HG03558 (cell line): ENCODE measurements around the gene TBL1X.

Experiments
- ATAC-seq: cut with Tn5 transposase; IDR thresholded peaks from one replicate; pipeline ENCODE4 v1.9.1; 2021; ENCODE audit warnings: moderate number of reproducible peaks; ENCODE audit not compliant: unreplicated experiment; ENCODE audit errors: extremely low read depth

The TBL1X gene

DNA sequence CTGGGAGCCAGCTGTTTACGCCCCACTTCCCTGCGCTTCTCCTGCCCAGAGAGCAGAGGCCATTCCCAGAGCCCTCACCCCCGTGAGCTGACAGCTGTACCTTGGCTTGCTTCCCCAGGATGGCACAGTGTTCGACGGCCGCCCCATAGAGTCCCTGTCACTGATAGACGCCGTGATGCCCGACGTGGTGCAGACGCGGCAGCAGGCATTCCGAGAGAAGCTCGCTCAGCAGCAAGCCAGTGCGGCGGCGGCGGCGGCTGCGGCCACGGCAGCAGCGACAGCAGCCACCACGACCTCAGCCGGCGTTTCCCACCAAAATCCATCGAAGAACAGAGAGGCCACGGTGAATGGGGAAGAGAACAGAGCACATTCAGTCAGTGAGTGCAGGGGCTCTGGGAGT is 223.0 kb downstream of the TBL1X start:
- ATAC-seq: no peak

GRCh38 chrX:9688833-9689232 is 224.0 kb downstream of the TBL1X start:
- ATAC-seq: no peak

GRCh38 chrX:9690046-9690445 is 225.2 kb downstream of the TBL1X start:
- ATAC-seq: no peak

- ATAC-seq: no peak
Observed at GRCh38 chrX:9693307-9694001, 228.6 kb downstream of the TBL1X start.

DNA sequence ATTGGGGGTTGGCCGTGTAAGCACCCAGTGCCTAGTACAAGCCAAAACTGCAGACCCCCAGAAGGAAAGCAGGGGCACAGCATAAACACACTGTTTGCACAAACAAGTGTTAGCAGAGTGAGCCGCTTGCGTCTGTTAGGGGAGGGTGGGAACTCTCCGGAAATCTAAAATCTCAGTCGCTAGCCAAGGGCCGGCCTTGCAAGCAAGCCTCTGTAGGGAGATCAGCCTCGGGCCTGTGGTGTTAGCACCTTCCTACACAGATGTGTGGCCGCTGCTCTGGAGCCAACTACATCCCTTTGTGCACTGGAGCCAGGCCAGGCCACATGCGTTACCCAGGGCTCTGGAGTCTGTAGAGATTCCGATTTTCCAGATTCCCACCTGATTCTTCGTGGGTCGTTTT is 233.7 kb downstream of the TBL1X start:
- no peak for ATAC-seq

GRCh38 chrX:9700555-9700954 is 235.7 kb downstream of the TBL1X start:
- ATAC-seq: no peak

GRCh38 chrX:9701790-9702189 is 236.9 kb downstream of the TBL1X start:
- ATAC-seq: no peak

DNA sequence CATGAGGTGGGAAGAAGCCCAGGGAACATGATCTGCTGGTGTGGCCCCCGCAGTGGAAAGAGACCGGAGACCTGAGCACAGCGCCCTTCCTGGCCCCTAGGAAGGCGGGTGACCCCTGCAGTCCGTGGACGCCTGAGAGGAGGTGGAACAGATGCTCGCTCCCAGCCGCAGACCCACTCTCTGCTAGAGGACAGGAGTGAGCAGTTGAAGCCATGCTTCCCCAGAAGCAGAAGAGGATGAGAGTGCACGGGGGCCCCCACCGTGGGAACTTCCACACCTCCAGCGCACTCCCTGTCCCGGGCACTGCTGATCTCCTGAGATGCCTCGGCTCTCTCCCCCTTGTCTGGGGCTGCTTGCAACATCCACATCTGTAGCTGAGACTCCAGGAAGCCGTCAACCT is 238.5 kb downstream of the TBL1X start:
- ATAC-seq: no peak

GRCh38 chrX:9704876-9705465 is 240.1 kb downstream of the TBL1X start:
- no peak for ATAC-seq

GRCh38 chrX:9706421-9706820 is 241.6 kb downstream of the TBL1X start:
- ATAC-seq: no peak

DNA sequence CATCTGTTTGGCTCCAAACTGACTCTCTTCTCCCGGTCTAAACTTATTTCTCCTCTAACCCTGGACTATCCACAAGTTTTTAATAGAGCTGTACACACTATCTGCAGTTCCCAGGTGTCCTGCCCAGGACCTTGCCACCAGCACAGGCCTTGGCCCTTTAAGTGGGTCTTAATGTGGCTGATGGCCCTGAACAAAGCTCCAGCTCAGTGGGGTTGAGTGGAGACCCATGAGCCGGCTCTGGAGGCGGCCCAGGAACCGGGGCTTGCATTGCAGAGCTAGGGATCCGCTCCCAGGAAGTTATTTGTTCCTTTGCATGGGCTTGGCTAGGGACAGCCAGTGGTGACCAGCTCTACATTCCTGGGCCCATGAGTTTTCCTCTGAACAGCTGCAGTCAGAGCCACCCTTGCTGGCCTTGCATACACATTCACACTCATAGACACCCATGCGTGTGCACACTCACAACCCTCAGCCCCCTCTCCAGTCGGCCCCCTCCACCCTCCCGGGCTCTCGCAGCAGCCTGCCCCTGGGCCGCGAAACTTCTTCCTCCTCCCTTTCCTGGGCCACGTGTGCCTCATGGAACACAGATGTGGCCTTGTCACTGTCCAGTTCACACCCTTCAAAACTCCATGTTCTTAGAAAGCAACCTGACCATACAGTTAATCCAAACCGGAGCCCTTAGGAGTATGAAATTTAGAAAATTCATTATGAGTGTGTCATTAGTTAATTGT is 242.6 kb downstream of the TBL1X start:
- ATAC-seq: no peak

- ATAC-seq: no peak
Observed at GRCh38 chrX:9708086-9708485, 243.2 kb downstream of the TBL1X start.

DNA sequence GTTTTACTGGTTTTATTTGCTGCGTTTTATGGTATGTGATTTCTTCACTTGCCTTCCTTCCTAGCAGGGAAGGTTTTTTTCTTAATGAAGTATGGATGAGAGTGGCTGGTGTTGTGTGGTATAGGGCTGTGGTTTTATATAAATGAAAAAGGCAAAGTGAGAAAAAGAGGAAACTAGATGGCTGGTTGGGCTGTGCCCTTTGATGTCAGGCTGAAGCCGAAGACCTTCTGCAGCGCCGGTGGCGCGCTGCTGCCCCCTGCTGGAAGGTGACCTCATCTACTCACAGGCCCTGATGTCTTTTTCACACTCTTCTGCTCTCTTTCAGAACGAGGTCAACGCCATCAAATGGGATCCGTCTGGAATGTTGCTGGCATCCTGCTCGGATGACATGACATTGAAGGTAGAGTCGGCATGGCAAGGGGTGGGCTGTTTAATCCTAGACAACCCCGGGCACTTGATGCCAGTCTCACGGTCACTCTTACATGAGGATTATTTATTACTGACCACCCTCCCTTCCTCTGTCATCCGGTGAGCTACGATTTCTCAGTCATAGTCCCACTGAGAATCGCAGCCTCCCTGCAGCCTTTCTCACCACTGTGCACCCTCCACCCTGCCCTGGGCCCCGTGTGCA is 244.2 kb downstream of the TBL1X start:
- peak; percentile 91 for ATAC-seq

DNA sequence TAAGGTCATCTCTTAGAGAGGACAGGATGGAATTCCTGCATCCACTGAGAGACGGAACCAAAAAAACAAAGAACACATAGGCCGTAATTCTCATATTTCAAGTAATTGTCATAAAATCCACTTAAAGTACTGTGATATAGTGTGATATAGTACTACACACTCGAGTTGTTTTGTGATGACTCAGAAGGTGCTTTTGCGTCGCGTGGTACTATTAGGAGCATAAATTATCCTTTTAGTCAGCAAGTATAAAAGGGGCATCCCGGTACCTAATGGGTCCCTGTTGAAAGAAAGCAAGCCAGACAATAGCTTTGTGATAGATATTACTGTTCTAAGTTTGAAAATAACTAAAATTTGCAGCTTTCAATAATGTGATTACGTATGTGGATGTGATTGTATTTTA is 245.5 kb downstream of the TBL1X start:
- no peak for ATAC-seq

- ATAC-seq: no peak
Observed at GRCh38 chrX:9717376-9717775, 252.5 kb downstream of the TBL1X start.

DNA sequence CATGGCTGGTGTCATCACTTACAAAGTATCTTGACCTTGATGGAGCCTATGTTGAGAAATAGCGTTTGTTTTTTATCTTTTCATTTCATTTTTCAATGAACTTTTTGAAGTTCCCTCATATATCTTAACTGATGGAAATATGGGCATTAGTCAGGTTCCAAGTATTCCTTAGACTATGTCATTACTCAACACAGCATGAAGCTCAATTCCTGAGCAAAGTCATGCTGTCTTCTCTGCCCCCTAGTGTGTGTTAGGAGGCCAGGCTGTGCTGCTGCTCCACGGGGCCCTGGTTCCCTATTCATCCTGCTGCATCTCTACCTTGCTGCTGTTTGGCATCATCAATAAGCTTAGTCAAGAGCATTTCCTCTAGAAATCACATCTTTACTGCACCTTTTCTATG is 259.9 kb downstream of the TBL1X start:
- ATAC-seq: no peak

GRCh38 chrX:9728261-9728660 is 263.4 kb downstream of the TBL1X start:
- ATAC-seq: no peak

DNA sequence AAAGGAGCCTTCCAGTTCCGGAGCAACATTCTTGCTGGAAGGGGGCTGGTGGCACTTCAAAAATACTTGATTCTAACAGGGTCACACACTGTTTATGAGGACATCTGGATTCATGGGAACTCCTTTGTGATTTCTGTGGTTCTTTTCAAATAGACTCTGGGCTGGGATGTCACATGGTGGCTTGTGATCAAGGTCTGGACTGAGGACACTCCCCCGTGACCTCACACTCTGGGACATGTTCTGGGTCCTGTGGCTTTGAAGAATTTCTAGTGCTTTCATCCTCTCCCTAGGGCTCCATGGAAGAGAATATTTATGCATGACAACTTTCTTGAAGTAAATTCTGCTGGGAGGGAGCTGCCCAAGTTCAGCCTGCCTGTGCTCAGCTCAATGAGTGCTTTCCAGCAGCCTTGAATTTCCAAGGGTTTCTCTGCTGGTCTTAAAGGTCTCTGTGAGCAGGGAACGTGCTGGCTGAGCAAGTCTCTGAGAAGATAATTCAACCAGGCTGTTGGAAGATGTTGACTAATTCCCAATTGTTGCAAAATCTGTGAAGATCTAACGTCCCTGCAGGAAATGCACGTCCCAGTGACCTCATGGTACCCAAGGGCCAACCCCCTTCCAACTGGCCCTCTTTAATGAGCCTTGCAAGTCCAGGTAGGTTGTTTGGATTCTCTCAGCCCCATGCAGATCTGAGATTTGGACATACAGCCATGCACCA is 264.5 kb downstream of the TBL1X start:
- ATAC-seq: no peak

GRCh38 chrX:9730078-9730477 is 265.2 kb downstream of the TBL1X start:
- no peak for ATAC-seq

DNA sequence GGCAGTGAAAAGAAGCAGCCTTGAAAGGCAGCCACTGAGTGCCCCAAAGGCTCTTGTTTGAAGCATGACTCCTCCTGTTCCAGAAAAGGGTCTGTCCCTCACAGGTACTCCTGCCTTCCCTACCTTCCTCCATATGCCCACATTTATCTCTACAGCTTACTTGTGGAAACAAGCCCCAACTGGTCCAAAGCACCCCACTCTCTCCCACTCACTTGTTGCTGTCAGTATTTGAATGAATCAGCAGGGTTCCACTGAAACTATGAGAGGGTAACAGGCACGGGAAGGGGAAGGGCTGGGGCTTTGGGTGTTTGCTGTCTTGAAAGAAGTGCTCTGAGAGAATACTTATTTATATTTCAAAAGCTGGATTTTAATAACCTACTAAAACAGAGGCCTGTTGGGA is 265.9 kb downstream of the TBL1X start:
- no peak for ATAC-seq

DNA sequence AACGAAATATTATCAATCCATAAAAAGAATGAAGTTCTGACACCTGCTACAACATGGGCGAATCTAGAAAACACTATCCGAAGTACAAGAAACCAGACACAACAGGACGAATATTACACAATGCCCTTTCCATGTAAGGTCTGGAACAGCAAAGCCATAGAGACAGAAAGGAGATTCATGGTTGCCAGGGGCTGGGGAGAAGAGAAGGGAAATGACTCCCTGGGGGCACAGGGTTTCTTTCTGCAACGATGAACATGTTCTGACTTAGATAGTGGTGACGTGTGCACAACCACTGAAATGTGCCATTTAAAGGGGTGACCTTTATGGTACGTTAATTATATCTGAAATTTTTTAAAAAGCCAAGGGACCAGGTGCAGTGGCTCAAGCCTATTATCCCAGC is 272.5 kb downstream of the TBL1X start:
- ATAC-seq: no peak
